Heart right ventricle (tissue), 16 donors: Measurements from ENCODE around the gene IQSEC2. TPM values are rescaled to one million over a fixed set of nuclear protein-coding genes. Genes with fewer than 3 reads are reported as not detected.

ENCODE experiments used
- ATAC-seq, 8 donors: fragments of 200-7000 bp; cut with Tn5 transposase; one replicate each; pipeline ENCODE4 v1.9.1; 2020; ENCODE audit warnings: mild to moderate bottlenecking in 8 of 8, moderate library complexity in 8 of 8, moderate number of reproducible peaks in 1 of 8
- DNase-seq, 2 donors: peaks; one replicate each; pipeline ENCODE4 v3.0.0-alpha.2; 2020
- H3K27ac ChIP-seq, 10 donors: fragments of 200-600 bp; sonication (generic) in 2 of 10; one replicate each; pipeline versions ENCODE4 v1.5.0 to v1.8.0; 2020 to 2022; ENCODE audit warnings: mild to moderate bottlenecking in 3 of 10
- H3K27me3 ChIP-seq, 7 donors: fragments of 200-600 bp; one replicate each; pipeline ENCODE4 v1.8.0; 2021 to 2022; ENCODE audit warnings: mild to moderate bottlenecking in 2 of 7
- H3K36me3 ChIP-seq, 9 donors: fragments of 200-600 bp; sonication (generic) in 1 of 9; one replicate each; pipeline versions ENCODE4 v1.5.0 to v1.8.0; 2020 to 2022; ENCODE audit warnings: mild to moderate bottlenecking in 2 of 9
- H3K4me1 ChIP-seq, 9 donors: fragments of 200-600 bp; sonication (generic) in 1 of 9; one replicate each; pipeline versions ENCODE4 v1.5.0 to v1.8.0; 2020 to 2022; ENCODE audit warnings: mild to moderate bottlenecking in 4 of 9
- H3K4me3 ChIP-seq, 10 donors: fragments of 200-600 bp; sonication (generic) in 2 of 10; one replicate each; pipeline versions ENCODE4 v1.5.0 to v1.8.0; 2020 to 2022; ENCODE audit warnings: mild to moderate bottlenecking in 7 of 10, moderate library complexity in 2 of 10
- H3K9me3 ChIP-seq, 11 donors: fragments of 200-600 bp in 10 of 11; sonication (generic) in 2 of 11; one replicate each; pipeline versions ENCODE4 v1.5.0 to v1.8.0; 2013 to 2022; ENCODE audit warnings: mild to moderate bottlenecking in 2 of 11, control low read depth in 1 of 11, moderate library complexity in 1 of 11
- CTCF ChIP-seq, 9 donors: fragments of 200-600 bp; sonication (generic) in 2 of 9; IDR thresholded peaks; one replicate each; pipeline versions ENCODE4 v1.5.0 to v1.8.0; 2021 to 2022; ENCODE audit warnings: antibody characterized with exemption in 9 of 9, mild to moderate bottlenecking in 5 of 9, moderate library complexity in 1 of 9
- WGBS, 2 donors: extraction: QIAGEN DNeasy Blood & Tissue Kit; methylation state at CpG; one replicate each; pipeline ENCODE4 v1.1.7; 2013; ENCODE audit warnings: inconsistent platforms in 1 of 2; 5-methylcytosine and 5-hydroxymethylcytosine counted together
- intact Hi-C, 10 donors: fragments of 100-400 bp; cut with DNase I; formaldehyde crosslinking; loops; one replicate each; pipeline versions ENCODE4 v1.11.1 to v1.14.2; 2022
- polyA plus RNA-seq, 2 donors: library from polyadenylated mRNA; stranded (reverse); fragments of 200-250 nt; gene quantifications; one replicate each; pipeline ENCODE4 v1.2.3, GENCODE V29; 2013
- total RNA-seq, 10 donors: library from RNA; stranded (reverse); fragmentation: NEBNext Ultra II Directional in 3 of 10; extraction: Animal tissue kit (Norgen Biotek cat#: 25700) in 3 of 10; gene quantifications; one replicate each; pipeline versions ENCODE4 v1.2.1 to v1.2.4, GENCODE V29; 2021 to 2023
- donor health status: Arrhythmogenic right ventricular cardiomyopathy.
- donor health status: ischemic (EF 13 %, LVEDD 7.1; RV severe dilation, severe dysfunction).
- donor health status: healthy with polysubstance abuse.
- donor health status: DM: no; HTN: yes; CAD: no.
- donor health status: DM: no; HTN: no; CAD: no.
- donor health status: ischemic (EF 25% LVEDD 6.9; RV normal size, moderate dysfunction).
- donor health status: ischemic (EF 25% LVEDD 5.7; RV mildly dilated, moderate dysfunction).
- donor health status: healthy.
- donor health status: DM: yes; HTN: yes; CAD: no.
- donor health status: Ischemic cardiomyopathy.
- donor health status: ischemic (EF 35%, LVEDD 5.7; RV mildly dilated, moderate dysfunction).
- donor health status: nonischemic (EF 11% LVEDD 7.7; RV severe dilation, severe dysfunction).
- donor health status: DM: yes; HTN: yes; CAD: no.
- donor health status: PGD.
- donor health status: ischemic (EF 29% LVEDD 5.4; RV normal size, mild dysfunction).
- donor health status: nonischemic (EF 23%, LVEDD 6.1; RV moderate dilation, normal function).

IQSEC2 gene
- total and polyA plus RNA-seq, 12 donors: 7.9 to 19.4 (median 10.7) TPM

GRCh38 chrX:53261355-53261972, 19.9 kb downstream of the IQSEC2 start:
- 43 to 52% methylated on average over 7 of the region's 7 CpGs for WGBS, 2 donors
- no peaks in the 10 kb centered on the region for H3K9me3 ChIP-seq
- peaks cover 0 to 41% (median 0%) of the 10 kb centered on the region in 9 donors for H3K4me1 ChIP-seq
- no peak overlapping the region for H3K27ac ChIP-seq
- no peaks in the 10 kb centered on the region for H3K36me3 ChIP-seq
- ATAC-seq (no peak), DNase-seq (no peak)
- intact Hi-C loops: no loop called here
- peaks cover 0 to 68% (median 0%) of the 10 kb centered on the region in 7 donors for H3K27me3 ChIP-seq
- no peak overlapping the region for H3K4me3 ChIP-seq
- no peak for TF ChIP-seq CTCF (IDR thresholded peaks at IDR 0.05)

- ATAC-seq (no peak), DNase-seq (no peak)
- WGBS, 2 donors: 70 to 71% methylated on average over 6 of the region's 7 CpGs
- no peak for TF ChIP-seq CTCF (IDR thresholded peaks at IDR 0.05)
- H3K4me1 ChIP-seq: peaks cover 0 to 35% (median 0%) of the 10 kb centered on the region in 9 donors
- H3K4me3 ChIP-seq: no peak overlapping the region
- H3K36me3 ChIP-seq: no peaks in the 10 kb centered on the region
- H3K9me3 ChIP-seq: no peaks in the 10 kb centered on the region
- intact Hi-C loops: no loop called here
- peaks cover 0 to 69% (median 0%) of the 10 kb centered on the region in 7 donors for H3K27me3 ChIP-seq
- no peak overlapping the region for H3K27ac ChIP-seq
These were observed 20.5 kb downstream of the IQSEC2 start for GRCh38 chrX:53260836-53261235.

GRCh38 chrX:53257670-53258423, 23.5 kb downstream of the IQSEC2 start:
- no peak for ATAC-seq
- DNase-seq: no peak
- H3K4me3 ChIP-seq: no peak overlapping the region
- H3K27ac ChIP-seq: no peak overlapping the region
- H3K4me1 ChIP-seq: peaks cover 0 to 10% (median 0%) of the 10 kb centered on the region in 9 donors
- peaks cover 0 to 7% (median 0%) of the 10 kb centered on the region in 9 donors for H3K36me3 ChIP-seq
- intact Hi-C loops: no loop called here
- no peak for TF ChIP-seq CTCF (IDR thresholded peaks at IDR 0.05)
- WGBS, 2 donors: 91% methylated on average over 6 of the region's 6 CpGs
- H3K27me3 ChIP-seq: peaks cover 0 to 63% (median 0%) of the 10 kb centered on the region in 7 donors
- H3K9me3 ChIP-seq: no peaks in the 10 kb centered on the region

- intact Hi-C loops: no loop called here
- Histone ChIP-seq H3K27me3 (peaks cover 0 to 67% (median 0%) of the 10 kb centered on the region in 7 donors), H3K27ac (no peak overlapping the region), H3K4me3 (no peak overlapping the region), H3K36me3 (peaks cover 0 to 9% (median 0%) of the 10 kb centered on the region in 9 donors), H3K4me1 (peaks cover 0 to 5% (median 0%) of the 10 kb centered on the region in 9 donors), H3K9me3 (no peaks in the 10 kb centered on the region)
- DNase-seq (no peak), ATAC-seq (no peak)
- no peak for TF ChIP-seq CTCF (IDR thresholded peaks at IDR 0.05)
- 78 to 92% methylated on average over 4 to 13 of the region's 13 CpGs for WGBS, 2 donors
These were observed 24.2 kb downstream of the IQSEC2 start for GRCh38 chrX:53257166-53257565.
